Suprapubic skin (tissue), 4 donors: ENCODE results near the gene STXBP5. TPM values are rescaled to one million over a fixed set of nuclear protein-coding genes. Genes with fewer than 3 reads are reported as not detected.

Source experiments
- DNase-seq, 2 donors: peaks; one replicate each; pipeline ENCODE4 v3.0.0-alpha.2; 2019; ENCODE audit warnings: low spot score in 2 of 2
- H3K27ac ChIP-seq: fragments of 200-600 bp; sonication (generic); one replicate; pipeline ENCODE4 v1.5.1; 2019
- H3K27me3 ChIP-seq: fragments of 200-600 bp; sonication (generic); one replicate; pipeline ENCODE4 v1.5.1; 2019
- H3K36me3 ChIP-seq: fragments of 200-600 bp; sonication (generic); one replicate; pipeline ENCODE4 v1.5.1; 2019
- H3K4me1 ChIP-seq: fragments of 200-600 bp; sonication (generic); one replicate; pipeline ENCODE4 v1.5.1; 2019
- H3K4me3 ChIP-seq: fragments of 200-600 bp; sonication (generic); one replicate; pipeline ENCODE4 v1.5.1; 2019; ENCODE audit warnings: mild to moderate bottlenecking
- H3K9me3 ChIP-seq: fragments of 200-600 bp; sonication (generic); one replicate; pipeline ENCODE4 v1.5.1; 2019
- CTCF ChIP-seq, 2 donors: fragments of 200-600 bp in 1 of 2; fragments of 450-650 bp in 1 of 2; sonication (generic) in 1 of 2; IDR thresholded peaks; one replicate each; pipeline ENCODE4 v1.5.1; 2016 to 2019; ENCODE audit warnings: antibody characterized with exemption in 2 of 2, mild to moderate bottlenecking in 1 of 2, moderate library complexity in 1 of 2
- EP300 ChIP-seq: sonication (generic); formaldehyde crosslinking; IDR thresholded peaks from one replicate; pipeline ENCODE4 v1.6.1; 2017; ENCODE audit warnings: antibody characterized with exemption
- POLR2A ChIP-seq, 2 donors: fragments of 450-650 bp; IDR thresholded peaks; one replicate each; pipeline ENCODE4 v1.6.1; 2017; ENCODE audit warnings: antibody characterized with exemption in 2 of 2, mild to moderate bottlenecking in 2 of 2, moderate library complexity in 2 of 2
- POLR2AphosphoS5 ChIP-seq, 3 donors: sonication (generic); formaldehyde crosslinking; IDR thresholded peaks; one replicate each; pipeline ENCODE4 v1.6.1; 2017; ENCODE audit warnings: antibody characterized with exemption in 3 of 3
- WGBS: methylation state at CpG from one replicate; pipeline ENCODE4 v1.1.5; 2018; 5-methylcytosine and 5-hydroxymethylcytosine counted together
- total RNA-seq, 4 donors: library from RNA; depleted of rRNA; stranded (reverse); fragments of >200 nt; gene quantifications; one replicate each; pipeline ENCODE4 v1.1.0, GENCODE V29; 2016

Gene STXBP5
- total RNA-seq, 4 donors from 2014 or later, result 55.0 to 65.5 (median 60.3) TPM

GRCh38 chr6:147207351-147207750 lies 3.1 kb downstream of the STXBP5 start:
- peak overlapping the region; percentile 92 for H3K4me3 ChIP-seq

GRCh38 chr6:147207837-147208754 lies 3.9 kb downstream of the STXBP5 start:
- H3K9me3 ChIP-seq, result no peaks in the 10 kb centered on the region
- WGBS, result 73% methylated on average over 4 of the region's 4 CpGs

More at GRCh38 chr6:147207351-147207750, 3.1 kb downstream of the STXBP5 start:
- Histone ChIP-seq H3K27ac (no peak overlapping the region), H3K9me3 (no peaks in the 10 kb centered on the region), H3K4me1 (peaks cover 28% of the 10 kb centered on the region), H3K36me3 (no peaks in the 10 kb centered on the region), H3K27me3 (no peaks in the 10 kb centered on the region)
- TF ChIP-seq POLR2AphosphoS5 (IDR thresholded peaks at IDR 0.05), result no peak
- TF ChIP-seq POLR2A (IDR thresholded peaks at IDR 0.05), result no peak
- TF ChIP-seq EP300, result no peak
- no peak for TF ChIP-seq CTCF (IDR thresholded peaks at IDR 0.05)
- DNase-seq, result no peak
- 44% methylated on average over 6 of the region's 6 CpGs for WGBS

GRCh38 chr6:147209762-147210449 lies 5.7 kb downstream of the STXBP5 start:
- Histone ChIP-seq H3K4me1 (peaks cover 25% of the 10 kb centered on the region), H3K36me3 (no peaks in the 10 kb centered on the region), H3K27me3 (no peaks in the 10 kb centered on the region), H3K27ac (no peak overlapping the region), H3K9me3 (no peaks in the 10 kb centered on the region), H3K4me3 (no peak overlapping the region)
- DNase-seq, result no peak
- no peak for TF ChIP-seq EP300
- no peak for TF ChIP-seq CTCF (IDR thresholded peaks at IDR 0.05)
- TF ChIP-seq POLR2A (IDR thresholded peaks at IDR 0.05), result no peak
- WGBS, result 73% methylated on average over 2 of the region's 2 CpGs

More at GRCh38 chr6:147207837-147208754, 3.9 kb downstream of the STXBP5 start:
- no peaks in the 10 kb centered on the region for H3K27me3 ChIP-seq
- H3K4me1 ChIP-seq, result peaks cover 28% of the 10 kb centered on the region
- no peak overlapping the region for H3K27ac ChIP-seq
- no peak for DNase-seq
- TF ChIP-seq POLR2AphosphoS5 (IDR thresholded peaks at IDR 0.05), result no peak
- no peak for TF ChIP-seq CTCF (IDR thresholded peaks at IDR 0.05)
- TF ChIP-seq POLR2A (IDR thresholded peaks at IDR 0.05), result no peak
- TF ChIP-seq EP300, result no peak
- no peak overlapping the region for H3K4me3 ChIP-seq
- H3K36me3 ChIP-seq, result no peaks in the 10 kb centered on the region

GRCh38 chr6:147211349-147211748 lies 7.1 kb downstream of the STXBP5 start:
- 93% methylated on average over 2 of the region's 2 CpGs for whole genome bisulfite sequencing
- Histone ChIP-seq H3K4me3 (no peak overlapping the region), H3K9me3 (no peaks in the 10 kb centered on the region), H3K27me3 (no peaks in the 10 kb centered on the region), H3K36me3 (no peaks in the 10 kb centered on the region), H3K27ac (no peak overlapping the region), H3K4me1 (peaks cover 12% of the 10 kb centered on the region)
- no peak for TF ChIP-seq POLR2AphosphoS5 (IDR thresholded peaks at IDR 0.05)
- DNase-seq, result no peak

- no peak for TF ChIP-seq POLR2A (IDR thresholded peaks at IDR 0.05)
- no peak for TF ChIP-seq EP300
- TF ChIP-seq CTCF (IDR thresholded peaks at IDR 0.05), result no peak
- no peak for TF ChIP-seq POLR2AphosphoS5 (IDR thresholded peaks at IDR 0.05)
- no peaks in the 10 kb centered on the region for H3K27me3 ChIP-seq
- H3K36me3 ChIP-seq, result no peaks in the 10 kb centered on the region
- no peak overlapping the region for H3K27ac ChIP-seq
- DNase-seq, result no peak
- H3K4me3 ChIP-seq, result no peak overlapping the region
- WGBS, result 98% methylated on average over 4 of the region's 4 CpGs
- H3K9me3 ChIP-seq, result no peaks in the 10 kb centered on the region
- peaks cover 8% of the 10 kb centered on the region for H3K4me1 ChIP-seq
These were observed 7.6 kb downstream of the STXBP5 start for GRCh38 chr6:147211831-147212230.
